GM19452 (cell line): ENCODE data around the gene DNAJB8.

Experiments
- ATAC-seq: cut with Tn5 transposase; IDR thresholded peaks from one replicate; pipeline ENCODE4 v1.9.1; 2021; ENCODE audit not compliant: unreplicated experiment

The DNAJB8 gene

GRCh38 chr3:128466840-128467541 is at the start of gene DNAJB8:
DNAJB8 (minus strand) TSS chr3:128466890; CDS start chr3:128463245, 3,645 bp downstream.
- no peak for ATAC-seq

GRCh38 chr3:128515967-128516366 is 49.3 kb upstream of the DNAJB8 start:
- ATAC-seq = no peak

- ATAC-seq = no peak
Measured at GRCh38 chr3:128508852-128509251, 42.2 kb upstream of the DNAJB8 start.

- no peak for ATAC-seq
Measured at GRCh38 chr3:128506754-128507153, 40.1 kb upstream of the DNAJB8 start.

- ATAC-seq = no peak
Measured at GRCh38 chr3:128505771-128506170, 39.1 kb upstream of the DNAJB8 start.

GRCh38 chr3:128504963-128505730 is 38.5 kb upstream of the DNAJB8 start:
- ATAC-seq = no peak

GRCh38 chr3:128504533-128504915 is 37.8 kb upstream of the DNAJB8 start:
- no peak for ATAC-seq

- ATAC-seq = no peak
Measured at GRCh38 chr3:128503751-128504532, 37.3 kb upstream of the DNAJB8 start.

GRCh38 chr3:128503164-128503651 is 36.5 kb upstream of the DNAJB8 start:
- ATAC-seq = no peak

GRCh38 chr3:128502712-128503111 is 36.0 kb upstream of the DNAJB8 start:
- no peak for ATAC-seq

GRCh38 chr3:128501431-128501830 is 34.7 kb upstream of the DNAJB8 start:
- no peak for ATAC-seq

- ATAC-seq = no peak
Measured at GRCh38 chr3:128500556-128500955, 33.9 kb upstream of the DNAJB8 start.

GRCh38 chr3:128499724-128500275 is 33.1 kb upstream of the DNAJB8 start:
- no peak for ATAC-seq

- no peak for ATAC-seq
Measured at GRCh38 chr3:128498901-128499530, 32.3 kb upstream of the DNAJB8 start.

- no peak for ATAC-seq
Measured at GRCh38 chr3:128498127-128498626, 31.5 kb upstream of the DNAJB8 start.

- no peak for ATAC-seq
Measured at GRCh38 chr3:128497305-128498126, 30.8 kb upstream of the DNAJB8 start.

GRCh38 chr3:128496602-128497304 is 30.1 kb upstream of the DNAJB8 start:
- no peak for ATAC-seq

- ATAC-seq = no peak
Measured at GRCh38 chr3:128496019-128496601, 29.4 kb upstream of the DNAJB8 start.
